AG20443 (cell line): ENCODE data around the gene TM9SF3.

Source experiments
- DNase-seq: peaks from one replicate; pipeline ENCODE4 v3.0.0; 2012; ENCODE audit warnings: low spot score, mixed read lengths

TM9SF3 gene

GRCh38 chr10:96470116-96470743 is 116.6 kb downstream of the TM9SF3 start:
- peak; percentile 67 for DNase-seq

- no peak for DNase-seq
These were observed 118.0 kb downstream of the TM9SF3 start for GRCh38 chr10:96468845-96469244.
